Esophagus squamous epithelium (tissue), 4 donors: ENCODE results near the gene CDRT4.

Experiments used
- CTCF ChIP-seq, 6 experiments: fragments of 450-650 bp in 4 of 6; fragments of 200-600 bp in 2 of 6; sonication (generic) in 2 of 6; IDR thresholded peaks; one replicate each; pipeline ENCODE4 v1.5.1; 2016 to 2019; ENCODE audit warnings: antibody characterized with exemption in 6 of 6, mild to moderate bottlenecking in 4 of 6, moderate library complexity in 4 of 6
- POLR2A ChIP-seq, 4 donors: fragments of 450-650 bp; IDR thresholded peaks; one replicate each; pipeline ENCODE4 v1.6.1; 2017; ENCODE audit warnings: antibody characterized with exemption in 4 of 4, mild to moderate bottlenecking in 4 of 4, moderate library complexity in 3 of 4

DNA sequence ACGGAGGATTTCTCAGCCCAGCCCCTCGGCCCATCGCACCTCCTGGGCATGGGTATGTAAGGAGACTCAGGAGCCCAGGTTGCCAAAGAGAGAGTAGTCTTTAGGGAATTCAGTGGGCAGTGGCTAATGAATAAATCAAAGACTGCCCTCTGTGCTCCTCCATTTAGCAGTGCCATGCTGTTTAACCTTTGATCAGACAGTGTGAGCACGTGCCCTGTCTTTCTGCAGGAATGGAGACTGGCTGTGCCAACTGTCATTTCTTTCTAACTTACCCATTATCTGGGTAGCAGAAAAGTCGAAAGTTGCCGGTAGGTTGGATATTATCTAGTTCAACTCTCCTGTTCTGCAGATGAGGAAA lies 62.4 kb downstream of the CDRT4 start:
- TF ChIP-seq CTCF (IDR thresholded peaks at IDR 0.05) (no peak), POLR2A (IDR thresholded peaks at IDR 0.05) (no peak)
